A549 (cell line): ENCODE results near the gene CRYBG3.

Source experiments
- HOXB5 ChIP-seq: fragments of 250-450 bp; sonication (Bioruptor Pico); IDR thresholded peaks from 2 replicates; pipeline ENCODE4 v1.5.0; 2020; ENCODE audit warnings: mild to moderate bottlenecking, moderate library complexity
- MAX ChIP-seq: IDR thresholded peaks from 2 replicates; pipeline ENCODE4 v1.6.1; 2012
- TF ChIP-seq, protein P1 (sequence below): fragments of 250-450 bp; sonication (Bioruptor Pico); IDR thresholded peaks from 2 replicates; pipeline ENCODE4 v1.5.0; 2021; ENCODE audit warnings: mild to moderate bottlenecking, moderate library complexity, borderline replicate concordance
- TF ChIP-seq, protein P2 (sequence below): fragments of >200 bp; sonication (Bioruptor Twin); formaldehyde crosslinking; IDR thresholded peaks from 3 replicates; pipeline ENCODE4 v1.5.1; 2016

GRCh38 chr3:97952280-97952679, 130.5 kb downstream of the CRYBG3 start:
- TF ChIP-seq, protein P1, sequence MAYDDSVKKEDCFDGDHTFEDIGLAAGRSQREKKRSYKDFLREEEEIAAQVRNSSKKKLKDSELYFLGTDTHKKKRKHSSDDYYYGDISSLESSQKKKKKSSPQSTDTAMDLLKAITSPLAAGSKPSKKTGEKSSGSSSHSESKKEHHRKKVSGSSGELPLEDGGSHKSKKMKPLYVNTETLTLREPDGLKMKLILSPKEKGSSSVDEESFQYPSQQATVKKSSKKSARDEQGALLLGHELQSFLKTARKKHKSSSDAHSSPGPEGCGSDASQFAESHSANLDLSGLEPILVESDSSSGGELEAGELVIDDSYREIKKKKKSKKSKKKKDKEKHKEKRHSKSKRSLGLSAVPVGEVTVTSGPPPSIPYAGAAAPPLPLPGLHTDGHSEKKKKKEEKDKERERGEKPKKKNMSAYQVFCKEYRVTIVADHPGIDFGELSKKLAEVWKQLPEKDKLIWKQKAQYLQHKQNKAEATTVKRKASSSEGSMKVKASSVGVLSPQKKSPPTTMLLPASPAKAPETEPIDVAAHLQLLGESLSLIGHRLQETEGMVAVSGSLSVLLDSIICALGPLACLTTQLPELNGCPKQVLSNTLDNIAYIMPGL (CRISPR knock-in tag): no peak
- no peak for TF ChIP-seq MAX
- TF ChIP-seq, protein P2, sequence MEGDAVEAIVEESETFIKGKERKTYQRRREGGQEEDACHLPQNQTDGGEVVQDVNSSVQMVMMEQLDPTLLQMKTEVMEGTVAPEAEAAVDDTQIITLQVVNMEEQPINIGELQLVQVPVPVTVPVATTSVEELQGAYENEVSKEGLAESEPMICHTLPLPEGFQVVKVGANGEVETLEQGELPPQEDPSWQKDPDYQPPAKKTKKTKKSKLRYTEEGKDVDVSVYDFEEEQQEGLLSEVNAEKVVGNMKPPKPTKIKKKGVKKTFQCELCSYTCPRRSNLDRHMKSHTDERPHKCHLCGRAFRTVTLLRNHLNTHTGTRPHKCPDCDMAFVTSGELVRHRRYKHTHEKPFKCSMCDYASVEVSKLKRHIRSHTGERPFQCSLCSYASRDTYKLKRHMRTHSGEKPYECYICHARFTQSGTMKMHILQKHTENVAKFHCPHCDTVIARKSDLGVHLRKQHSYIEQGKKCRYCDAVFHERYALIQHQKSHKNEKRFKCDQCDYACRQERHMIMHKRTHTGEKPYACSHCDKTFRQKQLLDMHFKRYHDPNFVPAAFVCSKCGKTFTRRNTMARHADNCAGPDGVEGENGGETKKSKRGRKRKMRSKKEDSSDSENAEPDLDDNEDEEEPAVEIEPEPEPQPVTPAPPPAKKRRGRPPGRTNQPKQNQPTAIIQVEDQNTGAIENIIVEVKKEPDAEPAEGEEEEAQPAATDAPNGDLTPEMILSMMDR: no peak
- no peak for TF ChIP-seq HOXB5 (CRISPR knock-in tag)
